GM19328 (cell line): Measurements from ENCODE around the gene PHTF2.

Experiments
- ATAC-seq: cut with Tn5 transposase; IDR thresholded peaks from one replicate; pipeline ENCODE4 v1.9.1; 2021; ENCODE audit warnings: mild to moderate bottlenecking, moderate library complexity; ENCODE audit not compliant: unreplicated experiment

PHTF2 gene

DNA sequence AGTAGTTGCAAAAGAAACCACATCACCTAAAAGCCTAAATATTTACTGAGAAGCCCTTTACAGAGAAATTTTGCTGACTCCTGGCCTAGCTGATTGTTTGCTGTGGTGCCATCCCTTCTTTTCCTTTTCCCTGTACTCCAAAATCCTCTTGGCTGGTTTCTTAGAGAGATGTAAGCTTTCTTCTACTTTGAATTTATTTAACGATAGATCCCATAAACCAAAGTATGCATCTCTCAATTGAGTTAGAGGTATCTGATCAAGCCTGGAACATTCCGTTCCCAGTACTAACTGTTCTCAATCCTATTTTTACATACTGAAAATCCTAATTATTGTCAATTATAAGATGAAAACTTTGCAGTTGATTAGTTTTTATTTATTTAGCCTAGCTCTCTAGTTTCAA lies 6.6 kb upstream of the PHTF2 start:
- no peak for ATAC-seq

DNA sequence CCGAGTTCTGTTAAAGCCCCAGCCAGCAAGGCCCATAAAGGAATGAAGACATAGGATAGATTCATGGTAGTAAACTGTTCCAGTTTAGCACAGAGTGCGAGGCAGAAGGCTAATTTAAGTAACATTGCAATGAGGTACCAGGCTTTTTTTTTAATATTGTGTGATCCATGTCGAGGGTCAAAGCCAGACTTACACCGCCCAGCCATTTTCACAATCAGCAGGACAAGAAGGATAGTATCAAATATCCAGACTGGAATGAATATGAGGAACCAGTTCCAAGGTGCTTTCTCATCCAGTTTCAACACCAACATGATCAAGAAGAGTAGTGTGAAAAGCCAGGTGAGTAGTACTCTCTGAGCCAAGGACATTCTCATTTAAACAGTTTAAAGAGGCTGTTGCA lies 4.6 kb upstream of the PHTF2 start:
- ATAC-seq: no peak

DNA sequence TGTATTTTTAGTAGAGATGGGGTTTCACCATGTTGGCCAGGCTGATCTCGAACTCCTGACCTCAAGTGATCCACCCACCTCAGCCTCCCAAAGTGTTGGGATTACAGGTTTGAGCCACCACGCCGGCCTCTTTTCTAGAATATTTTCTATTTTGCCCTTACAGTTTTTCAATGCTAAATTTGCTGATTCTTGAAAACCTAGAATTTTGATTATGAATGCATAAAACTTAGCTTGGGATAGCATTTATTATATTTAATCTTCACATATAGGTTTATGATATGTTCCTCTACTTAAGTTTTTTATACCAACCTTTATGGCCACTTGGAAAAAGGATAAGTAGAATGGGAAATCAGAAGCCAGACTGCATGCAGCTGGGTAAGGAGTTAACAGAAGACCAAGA lies 2.5 kb upstream of the PHTF2 start:
- ATAC-seq: no peak

DNA sequence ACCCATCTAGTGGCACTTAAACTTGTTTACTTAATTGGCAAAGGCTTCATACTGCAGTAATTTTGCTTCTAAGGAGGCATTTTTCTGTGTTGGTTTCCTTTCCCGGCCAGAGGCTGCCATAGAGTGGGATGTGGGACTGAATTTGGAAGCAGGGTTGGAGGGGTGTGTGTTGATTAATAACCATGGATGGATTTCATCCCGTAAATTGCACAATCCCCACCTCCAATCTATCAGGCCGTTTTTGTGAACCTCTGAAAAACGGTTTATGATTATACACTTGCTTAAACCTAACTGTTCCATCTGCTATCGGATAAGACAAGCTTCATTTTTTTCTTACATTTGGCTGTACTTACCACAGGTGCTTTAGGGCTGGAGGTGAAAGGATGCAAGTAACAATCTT lies 1.6 kb upstream of the PHTF2 start:
- no peak for ATAC-seq

DNA sequence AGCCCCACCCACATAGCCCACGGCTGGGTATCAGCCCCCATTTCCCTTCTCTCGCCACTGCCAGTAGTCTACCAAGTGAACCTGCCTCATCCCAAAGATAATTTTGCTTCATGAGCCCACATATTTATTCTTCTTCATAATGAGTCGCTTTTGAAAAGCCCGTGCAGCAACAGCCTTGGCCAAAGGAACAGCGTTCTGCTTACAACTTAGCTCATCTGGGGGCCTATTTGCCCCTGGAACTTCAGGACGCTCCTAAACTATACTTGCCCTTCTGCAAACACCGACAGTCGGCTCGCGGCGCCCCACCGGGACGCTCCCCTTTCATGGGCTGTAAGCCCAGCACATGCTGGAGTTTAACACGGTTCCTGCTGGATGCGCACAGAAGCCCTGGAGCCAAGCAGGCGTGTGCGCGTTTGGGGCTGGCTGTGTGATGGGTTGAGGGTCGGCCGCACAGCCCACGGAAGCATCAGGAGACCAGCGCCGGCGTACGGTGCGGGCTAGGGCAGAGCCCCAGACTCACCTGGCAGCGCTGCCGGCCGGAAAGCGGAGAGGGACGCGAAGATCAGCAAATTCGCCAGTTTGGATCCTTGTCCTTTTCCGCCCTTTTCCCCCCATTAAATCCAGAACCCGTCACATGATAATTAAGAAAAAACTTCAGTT lies 709 bp upstream of the PHTF2 start:
- ATAC-seq: peak; percentile 25

DNA sequence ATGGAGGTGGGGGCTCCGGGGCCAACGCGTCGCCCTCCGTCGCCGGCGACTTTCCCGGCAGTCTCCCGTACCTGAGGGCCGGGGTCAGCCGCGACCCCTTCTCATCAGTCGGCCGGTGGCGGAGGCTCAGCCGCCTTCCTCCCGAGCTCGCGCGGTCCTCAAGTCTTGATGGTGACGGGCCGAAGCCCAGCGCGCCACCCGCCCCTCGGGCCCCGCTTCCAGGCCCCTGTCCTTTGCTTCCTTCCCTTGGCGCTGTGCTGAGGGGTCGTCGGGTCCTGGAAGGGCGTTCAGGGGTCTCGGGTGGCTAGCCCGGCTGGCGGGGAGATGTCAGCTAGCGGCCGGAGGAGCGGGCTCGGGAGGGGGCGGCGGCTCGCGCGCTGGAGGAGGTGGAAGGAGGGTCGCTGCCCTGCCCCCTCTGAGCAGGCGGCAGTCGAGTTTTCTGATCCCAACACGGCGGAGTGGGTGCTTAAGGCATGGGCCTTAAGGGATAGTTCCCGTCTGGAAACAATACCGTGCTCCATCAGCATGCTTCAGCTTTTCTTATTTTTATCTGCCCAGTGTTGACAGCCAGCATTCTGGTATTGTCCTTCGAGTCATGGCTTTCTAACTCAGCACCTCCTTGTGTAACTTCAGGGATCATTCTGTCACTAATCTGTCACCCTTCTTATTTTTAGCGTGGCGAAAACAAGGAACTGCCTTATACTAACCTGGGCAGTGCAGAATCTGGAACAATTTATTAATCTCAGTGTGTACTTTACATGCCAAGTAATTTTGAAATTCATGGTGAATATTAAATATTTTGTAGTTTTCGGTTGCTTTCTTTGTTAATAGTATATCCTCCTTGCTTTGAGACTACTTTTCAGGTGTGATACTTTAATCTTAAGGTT lies 748 bp downstream of the PHTF2 start:
- no peak for ATAC-seq

DNA sequence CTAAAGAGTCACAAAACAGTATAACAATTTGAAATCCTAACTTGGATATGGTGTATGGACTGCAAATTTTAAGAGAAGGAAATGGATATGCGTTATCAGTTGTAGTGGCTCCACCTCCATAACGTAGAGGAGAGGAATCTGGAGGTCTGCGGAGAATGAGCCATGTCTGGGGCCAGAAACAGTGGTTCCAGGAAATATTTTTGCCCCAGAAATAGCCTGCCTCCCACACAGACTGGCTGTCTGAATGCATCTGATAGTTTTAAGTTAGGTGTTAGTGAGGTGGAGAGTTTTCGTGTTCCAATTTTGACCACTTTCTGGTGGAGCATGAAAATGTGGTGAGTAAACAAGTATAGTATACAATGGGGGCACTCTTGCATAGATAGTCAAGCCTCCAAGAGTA lies 1.6 kb downstream of the PHTF2 start:
- no peak for ATAC-seq

DNA sequence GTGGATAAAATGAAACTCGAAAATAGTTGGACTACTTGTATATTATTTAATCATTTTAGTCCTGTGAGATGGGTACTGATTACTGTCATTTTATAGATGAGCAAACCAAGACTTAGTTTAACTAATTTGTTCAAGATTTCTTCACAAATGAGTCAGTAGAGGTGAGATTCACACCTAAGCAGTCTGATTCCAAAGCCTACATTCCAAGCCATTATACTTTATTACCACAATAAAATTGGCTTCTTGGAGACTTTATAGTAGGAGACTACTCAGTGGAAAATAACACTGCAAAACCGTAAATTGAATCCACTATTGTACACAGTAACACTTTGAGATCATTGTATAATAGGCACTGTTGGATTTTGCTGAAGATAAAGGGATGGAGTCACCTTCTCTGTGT lies 2.2 kb downstream of the PHTF2 start:
- no peak for ATAC-seq

DNA sequence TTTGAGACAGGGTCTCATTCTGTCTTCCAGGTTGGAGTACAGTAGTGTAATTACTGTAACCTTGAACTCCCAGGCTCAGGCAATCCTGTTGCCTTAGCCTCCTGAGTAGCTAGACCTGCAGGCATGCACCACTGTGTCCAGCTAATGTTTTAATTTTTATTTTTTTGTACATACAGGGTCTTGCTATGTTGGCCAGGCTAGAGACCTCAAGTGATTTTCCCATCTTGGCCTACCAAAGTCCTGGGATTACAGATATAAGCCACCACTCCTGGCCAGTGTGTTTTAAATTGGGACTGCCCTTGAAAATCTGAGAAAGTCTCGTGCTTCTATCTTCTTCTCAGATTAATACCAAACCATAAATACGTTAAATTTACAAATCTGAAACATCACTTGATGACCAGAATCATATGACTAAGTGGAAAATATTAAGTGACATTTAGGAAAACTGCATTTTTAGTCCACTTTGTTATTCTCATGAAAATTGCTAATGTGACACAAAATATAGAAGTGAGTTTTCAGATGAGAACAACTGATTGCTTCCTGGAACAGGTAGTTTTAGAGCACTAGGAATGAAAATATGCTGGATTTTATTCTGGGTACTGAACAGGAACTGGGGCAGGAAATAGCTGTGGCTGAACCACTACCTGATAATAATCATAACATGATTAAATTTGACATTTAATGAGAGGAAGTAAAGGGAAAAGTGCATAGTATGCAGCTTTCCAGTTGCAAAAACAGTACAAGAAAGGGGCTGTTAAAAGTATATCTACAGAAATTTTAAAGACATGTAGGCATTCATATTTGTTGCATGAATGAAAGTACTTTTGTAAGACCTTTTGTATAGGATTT lies 4.2 kb downstream of the PHTF2 start:
- no peak for ATAC-seq

DNA sequence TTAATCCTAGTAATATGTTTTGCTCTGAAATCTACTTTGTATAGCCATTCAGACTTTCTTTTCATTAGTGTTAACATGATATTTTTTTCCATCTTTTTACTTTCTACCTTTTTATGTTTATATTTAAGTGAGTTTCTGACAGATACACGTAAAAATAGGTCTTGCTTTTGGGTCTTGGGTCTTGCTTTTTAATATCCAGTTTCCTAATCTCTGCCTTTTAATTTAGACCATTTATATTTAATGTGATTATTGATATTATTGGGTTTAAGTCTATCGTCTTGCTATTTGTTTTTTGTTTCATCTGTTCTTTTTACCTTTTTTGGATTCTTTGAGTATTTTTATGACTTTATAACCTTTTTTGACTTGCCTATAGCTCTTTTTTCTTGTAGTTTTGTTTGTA lies 7.9 kb downstream of the PHTF2 start:
- no peak for ATAC-seq

DNA sequence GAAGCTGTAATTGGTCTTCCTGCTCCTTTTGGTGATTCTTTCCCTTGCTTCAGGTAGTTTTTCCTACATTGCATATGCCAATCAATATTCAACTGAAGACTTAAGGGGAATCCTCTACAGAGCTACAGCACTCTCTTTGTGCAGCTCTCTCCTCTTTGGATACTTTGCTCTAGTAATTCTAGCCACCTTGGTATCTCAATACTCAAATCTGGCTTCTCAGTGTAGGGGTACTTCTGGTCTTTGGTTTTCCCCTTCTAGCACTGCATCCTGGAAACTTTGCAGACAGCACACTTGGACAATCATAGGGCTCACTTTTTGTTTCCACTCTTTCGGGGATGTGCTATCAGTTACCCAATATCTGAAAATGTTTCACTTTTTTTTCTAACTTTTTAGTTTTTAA lies 9.9 kb downstream of the PHTF2 start:
- ATAC-seq: no peak

DNA sequence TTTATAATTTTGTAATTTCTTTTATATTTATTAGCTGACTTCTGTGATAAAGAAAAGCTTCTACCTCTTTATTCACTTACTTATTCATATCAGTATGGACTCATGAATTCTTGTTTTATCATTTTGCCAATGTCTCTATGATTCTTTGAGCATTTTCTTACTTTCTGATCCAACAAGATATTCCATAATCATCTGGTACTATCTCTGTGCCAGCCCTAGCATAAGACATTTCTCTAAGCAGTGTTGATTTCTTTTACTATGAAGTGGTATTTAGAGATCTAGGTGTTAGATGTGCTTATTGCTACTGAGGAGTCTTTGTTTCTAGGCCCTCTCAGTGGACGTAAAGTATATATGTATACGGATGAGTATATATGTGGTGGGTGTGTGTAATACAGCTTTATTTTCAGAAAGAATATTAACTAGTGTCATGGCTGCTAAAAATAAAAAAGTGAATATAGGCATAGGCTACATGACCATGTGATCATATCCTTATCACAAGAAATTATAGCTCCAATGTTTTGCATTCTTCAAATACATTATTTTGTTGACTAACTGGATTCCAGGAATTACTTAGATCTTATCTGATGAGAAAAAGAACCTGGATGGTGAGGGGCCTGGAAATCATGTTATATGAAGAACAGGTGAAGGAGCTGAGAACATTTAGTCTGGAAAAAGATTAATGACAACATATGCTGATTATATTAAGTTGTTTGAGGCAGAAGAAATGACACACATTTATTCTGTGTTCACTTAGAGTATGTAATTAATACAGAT lies 13.1 kb downstream of the PHTF2 start:
- ATAC-seq: no peak

DNA sequence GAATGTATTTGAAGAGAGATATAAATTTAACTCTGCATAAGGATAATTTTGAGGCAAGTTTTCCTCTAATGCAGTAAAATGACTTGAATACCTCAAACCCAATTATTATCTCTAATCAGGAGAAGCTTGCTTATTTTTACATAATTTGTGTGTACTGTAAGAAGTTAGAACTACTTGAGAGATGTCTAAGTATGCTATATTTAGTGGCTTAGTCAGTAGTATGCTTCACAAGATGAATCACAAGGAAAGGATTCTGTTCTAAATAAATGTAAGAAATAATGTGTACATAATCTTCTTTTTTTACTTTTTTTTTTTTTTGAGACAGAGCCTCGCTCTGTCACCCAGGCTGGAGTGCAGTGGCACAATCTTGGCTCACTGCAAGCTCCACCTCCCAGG lies 13.7 kb downstream of the PHTF2 start:
- ATAC-seq: no peak

DNA sequence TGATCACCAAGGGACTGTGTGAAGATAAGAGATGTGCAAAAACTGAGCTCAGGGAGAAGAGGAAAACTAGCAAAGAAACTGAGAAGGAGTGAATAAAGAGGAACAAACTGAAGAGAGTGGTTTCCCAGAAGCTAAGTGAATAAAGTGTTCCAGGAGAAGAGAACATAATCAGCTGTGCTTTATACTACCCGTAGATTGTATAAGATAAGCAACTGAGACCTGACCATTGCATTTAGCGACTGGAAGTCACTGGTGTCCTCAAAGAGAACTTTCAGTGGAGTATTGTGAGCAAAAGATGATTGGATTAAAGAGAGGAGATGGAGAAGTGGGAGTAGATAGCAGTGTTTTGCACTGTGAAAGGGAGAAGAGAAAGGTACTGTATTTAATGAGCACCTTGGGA lies 14.6 kb downstream of the PHTF2 start:
- no peak for ATAC-seq

DNA sequence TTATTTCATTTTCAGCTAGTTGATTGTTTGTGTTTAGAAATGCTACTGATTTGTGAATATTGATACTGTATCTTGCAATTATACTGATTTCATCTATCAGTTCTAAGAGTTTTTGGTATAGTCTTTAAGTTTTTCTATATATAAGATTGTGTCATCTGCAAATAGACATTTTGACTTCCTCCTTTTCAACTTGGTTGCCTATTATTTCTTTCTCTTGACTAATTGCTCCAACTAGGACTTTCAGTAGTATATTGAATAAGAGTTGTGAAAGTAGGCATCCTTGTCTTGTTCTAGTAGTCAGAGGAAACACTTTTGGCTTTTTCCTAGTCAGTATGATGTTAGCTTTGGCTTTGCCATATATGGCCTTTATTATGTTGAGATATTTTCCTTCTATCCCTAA lies 20.4 kb downstream of the PHTF2 start:
- no peak for ATAC-seq

DNA sequence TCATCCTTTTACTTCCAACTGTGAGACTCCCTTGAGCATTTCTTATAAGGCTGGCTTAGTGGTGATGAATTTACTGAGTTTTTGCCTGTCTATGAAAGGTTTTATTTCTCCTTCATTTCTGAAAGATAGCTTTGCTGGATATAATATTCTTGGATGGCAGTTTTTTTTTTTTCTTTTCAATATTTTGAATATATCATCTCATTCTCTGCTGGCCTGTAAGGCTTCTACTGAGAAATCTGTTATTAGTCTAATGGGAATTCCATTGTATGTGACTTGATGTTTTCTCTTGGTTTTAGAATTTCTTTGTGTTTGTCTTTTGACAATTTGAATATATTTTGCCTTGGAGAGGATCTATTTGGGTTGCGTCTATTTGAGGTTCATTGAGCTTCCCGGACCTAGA lies 22.4 kb downstream of the PHTF2 start:
- no peak for ATAC-seq

DNA sequence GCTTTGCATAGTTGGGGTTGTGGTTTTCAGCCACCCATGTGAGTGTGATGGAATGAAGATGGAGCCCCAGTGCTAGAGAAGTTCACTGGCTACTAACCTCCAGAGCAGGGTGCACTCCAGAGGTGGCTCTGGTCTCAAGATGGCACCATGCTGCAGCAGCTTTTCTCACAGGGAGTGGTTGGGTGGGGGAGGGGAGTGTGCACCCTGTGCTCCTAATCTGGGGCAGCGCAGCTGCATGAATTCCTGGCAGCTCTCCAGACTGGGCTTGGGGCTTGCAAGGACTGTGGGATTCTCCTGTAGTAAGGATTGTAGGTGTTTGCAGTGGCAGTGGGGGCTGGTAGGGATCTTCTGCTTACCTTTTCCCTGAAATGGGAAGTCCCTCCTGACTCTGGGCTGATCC lies 23.7 kb downstream of the PHTF2 start:
- ATAC-seq: no peak

DNA sequence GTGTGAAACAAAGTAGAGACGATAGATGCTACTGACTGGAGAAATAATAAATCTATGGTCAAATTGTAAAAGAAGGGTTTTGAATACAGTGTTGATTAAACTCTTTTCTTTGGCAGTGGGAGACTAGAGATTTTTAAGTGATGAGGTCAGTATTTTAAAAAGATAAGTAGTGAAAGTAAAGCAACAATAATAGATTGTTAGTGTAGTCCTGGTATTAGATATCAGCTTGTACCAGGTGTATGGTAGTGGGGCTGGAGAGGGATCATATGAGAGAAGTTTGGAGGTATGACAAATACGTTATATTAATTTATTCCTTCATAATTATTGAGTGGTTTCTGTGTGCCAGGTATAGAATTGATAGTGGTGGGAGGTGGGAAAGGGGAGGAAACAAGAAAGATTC lies 25.2 kb downstream of the PHTF2 start:
- no peak for ATAC-seq

DNA sequence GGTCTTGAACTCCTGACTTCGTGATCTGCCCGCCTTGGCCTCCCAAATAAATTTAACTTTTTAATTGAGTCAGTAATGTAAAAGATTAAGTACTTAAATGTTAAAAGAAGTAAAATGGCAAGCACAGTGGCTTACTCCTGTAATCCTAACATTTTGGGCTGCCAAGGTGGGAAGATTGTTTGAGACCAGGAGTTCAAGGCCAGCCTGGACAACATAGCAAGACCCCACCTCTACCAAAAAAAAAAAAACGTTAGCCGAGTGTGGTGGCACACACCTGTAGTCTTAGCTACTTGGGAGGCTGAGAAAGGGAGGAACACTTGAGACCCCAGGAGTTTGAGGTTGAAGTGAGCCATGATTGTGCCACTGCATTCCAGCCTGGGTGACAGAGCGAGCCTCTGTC lies 26.1 kb downstream of the PHTF2 start:
- no peak for ATAC-seq

DNA sequence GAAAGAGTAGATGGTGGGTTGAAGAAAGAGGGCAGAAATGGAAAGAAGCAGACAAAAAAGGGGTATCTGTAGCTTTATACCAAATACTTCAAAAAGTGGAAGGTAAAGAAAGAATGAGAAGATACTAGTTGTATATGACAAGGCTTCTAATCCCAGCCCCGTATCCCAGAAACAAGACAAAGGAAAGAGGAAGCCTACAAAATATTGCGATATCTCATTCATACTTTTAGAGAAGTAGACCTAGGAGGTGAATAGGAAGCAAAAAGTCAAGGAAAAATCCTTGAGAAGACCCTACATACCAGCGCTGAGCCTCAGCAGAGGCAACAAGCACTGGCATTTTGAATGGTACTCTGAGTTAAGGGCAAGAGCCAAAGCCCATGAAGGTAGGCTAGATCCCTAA lies 26.6 kb downstream of the PHTF2 start:
- ATAC-seq: no peak

DNA sequence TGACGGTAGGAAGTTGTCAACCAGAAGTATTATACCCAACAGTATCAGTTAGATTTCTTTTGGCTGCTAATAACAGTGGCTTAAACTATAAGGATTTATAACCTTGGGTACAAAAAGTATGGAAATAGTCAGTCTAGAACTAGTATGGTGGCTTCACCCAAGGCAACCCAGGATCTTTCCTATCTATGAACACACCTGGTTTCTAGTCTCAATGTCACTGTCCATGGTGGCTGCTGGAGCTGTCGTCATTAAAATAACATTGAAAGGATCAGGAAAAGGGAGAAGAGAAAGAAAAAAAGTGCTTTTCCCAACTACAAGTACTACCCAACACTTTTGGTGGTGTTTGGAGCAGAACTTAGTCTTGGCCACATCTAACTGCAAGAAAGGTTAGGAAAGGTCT lies 27.7 kb downstream of the PHTF2 start:
- no peak for ATAC-seq
